RPMI7951 (cell line): Measurements from ENCODE around the gene ZBTB46. TPM values are rescaled to one million over a fixed set of nuclear protein-coding genes. Genes with fewer than 3 reads are reported as not detected.
"Not testable (repeated sequence)": the region's sequence is repeated elsewhere in the genome, so short reads cannot be mapped to it uniquely, and the experiment has no call there.

Experiments used
- DNase-seq: peaks from one replicate; pipeline ENCODE4 v3.0.0-alpha.2; 2012; ENCODE audit warnings: low read depth
- total RNA-seq: library from RNA; depleted of rRNA; stranded (reverse); fragments of >200 nt; shearing (Covaris generic); gene quantifications from 2 replicates; pipeline ENCODE4 v1.2.3, GENCODE V29; 2014

Gene ZBTB46
- total RNA-seq, 1 experiment from 2014 or later = 3.4 TPM

- no peak for DNase-seq
Observed at GRCh38 chr20:63735859-63736718, 95.0 kb downstream of the ZBTB46 start, which contains the start of gene LIME1. TSS of gene LIME1 (plus strand) at chr20:63736664. CDS start at chr20:63737550, 886 bp downstream.

GRCh38 chr20:63734946-63735858 lies 95.9 kb downstream of the ZBTB46 start:
- DNase-seq = no peak

GRCh38 chr20:63734111-63734945 lies 96.7 kb downstream of the ZBTB46 start:
- no peak for DNase-seq

- no peak for DNase-seq
Observed at GRCh38 chr20:63733579-63734081, 97.4 kb downstream of the ZBTB46 start.

GRCh38 chr20:63733117-63733516 lies 97.9 kb downstream of the ZBTB46 start:
- DNase-seq = no peak

- no peak for DNase-seq
Observed at GRCh38 chr20:63732118-63733095, 98.7 kb downstream of the ZBTB46 start.

- DNase-seq = no peak
Observed at GRCh38 chr20:63731410-63731809, 99.7 kb downstream of the ZBTB46 start.

GRCh38 chr20:63730189-63730733 lies 100.8 kb downstream of the ZBTB46 start:
- DNase-seq = not testable (repeated sequence)

GRCh38 chr20:63722967-63723622 lies 108.0 kb downstream of the ZBTB46 start:
- DNase-seq = not testable (repeated sequence)

GRCh38 chr20:63718996-63719395 lies 112.1 kb downstream of the ZBTB46 start:
- DNase-seq = no peak

GRCh38 chr20:63714858-63715257 lies 116.2 kb downstream of the ZBTB46 start:
- no peak for DNase-seq

GRCh38 chr20:63712191-63712590 lies 118.9 kb downstream of the ZBTB46 start:
- DNase-seq = no peak

- DNase-seq = no peak
Observed at GRCh38 chr20:63711085-63711645, 119.9 kb downstream of the ZBTB46 start.

GRCh38 chr20:63709149-63709527 lies 121.9 kb downstream of the ZBTB46 start:
- no peak for DNase-seq

- no peak for DNase-seq
Observed at GRCh38 chr20:63708301-63709148, 122.5 kb downstream of the ZBTB46 start.

GRCh38 chr20:63707558-63708300 lies 123.3 kb downstream of the ZBTB46 start, which contains the start of the genes ARFRP1 and ZGPAT:
TSS of gene ARFRP1 (minus strand) at chr20:63707976. CDS start at chr20:63707091, 885 bp downstream.
TSS of gene ZGPAT (plus strand) at chr20:63708039. CDS start at chr20:63708581, 542 bp downstream.
- DNase-seq = peak; percentile 87
